K562 (cell line): ENCODE results near the gene PRR19. TPM values are rescaled to one million over a fixed set of nuclear protein-coding genes. Genes with fewer than 3 reads are reported as not detected.

Experiments used
- DNMT1 ChIP-seq: fragments of 450-650 bp; IDR thresholded peaks from 2 replicates; pipeline ENCODE4 v1.6.1; 2016; ENCODE audit warnings: antibody characterized with exemption, mild to moderate bottlenecking
- ETV6 ChIP-seq, 3 experiments: fragments of 150-350 bp in 1 of 3; sonication (generic) in 1 of 3; formaldehyde crosslinking in 1 of 3; IDR thresholded peaks; 2 replicates each; pipeline versions ENCODE4 v1.6.1 to v1.8.0; 2014 to 2022; ENCODE audit warnings: borderline replicate concordance in 2 of 3, low read depth in 2 of 3, antibody characterized with exemption in 1 of 3, low read length in 1 of 3, mild to moderate bottlenecking in 1 of 3, missing genetic modification reagents in 1 of 3
- JUN ChIP-seq, 2 experiments: sonication (generic) in 1 of 2; formaldehyde crosslinking in 1 of 2; IDR thresholded peaks; 2 replicates each; pipeline versions ENCODE4 v1.6.1 to v1.8.0; 2012 to 2022; ENCODE audit warnings: borderline replicate concordance in 2 of 2, mild to moderate bottlenecking in 2 of 2, improper control_type of control experiment in 1 of 2, low read depth in 1 of 2, low read length in 1 of 2, missing genetic modification reagents in 1 of 2
- POLR2AphosphoS5 ChIP-seq: IDR thresholded peaks from 2 replicates; pipeline ENCODE4 v1.6.1; 2011; ENCODE audit warnings: mild to moderate bottlenecking, low read depth, low read length, moderate library complexity; ENCODE audit not compliant: control insufficient read depth, insufficient read depth
- RB1 ChIP-seq: fragments of 450-650 bp; IDR thresholded peaks from 2 replicates; pipeline ENCODE4 v1.6.1; 2017; ENCODE audit warnings: low read depth, mild to moderate bottlenecking
- SOX6 ChIP-seq: fragments of 450-650 bp; IDR thresholded peaks from 2 replicates; pipeline ENCODE4 v1.6.1; 2014; ENCODE audit warnings: mild to moderate bottlenecking
- SRSF3 ChIP-seq: fragments of 200-400 bp; formaldehyde crosslinking; IDR thresholded peaks from 2 replicates; pipeline ENCODE4 v1.6.1; 2016; ENCODE audit warnings: mild to moderate bottlenecking, low read length, moderate library complexity; ENCODE audit not compliant: insufficient read depth
- TBP ChIP-seq: optimal IDR thresholded peaks from 2 replicates; pipeline ENCODE3; 2011; ENCODE audit warnings: low read depth, low read length, improper control_type of control experiment
- ZNF318 ChIP-seq, 2 experiments: fragments of 450-650 bp; IDR thresholded peaks; 2 replicates each; pipeline ENCODE4 v1.6.1; 2016; ENCODE audit warnings: mild to moderate bottlenecking in 2 of 2, borderline replicate concordance in 1 of 2, low read depth in 1 of 2, moderate library complexity in 1 of 2
- ZNF445 ChIP-seq: fragments of 250-450 bp; sonication (Bioruptor Pico); IDR thresholded peaks from 2 replicates; pipeline ENCODE4 v1.4.0; 2020; ENCODE audit warnings: low read depth, mild to moderate bottlenecking, moderate library complexity
- ZNF561 ChIP-seq: fragments of 450-650 bp; formaldehyde crosslinking; conservative IDR thresholded peaks from 2 replicates; pipeline ENCODE4 v1.4.0; 2020; ENCODE audit warnings: mild to moderate bottlenecking, moderate library complexity
- polyA plus RNA-seq, 8 experiments: library from polyadenylated mRNA; depleted of rRNA in 4 of 8; stranded (reverse) in 5 of 8; unstranded in 3 of 8; fragments of >200 nt; fragmentation: Nextera tagmentation in 2 of 8; fragmentation: Illumina TruSeq in 1 of 8; extraction: Ambion mirVana in 2 of 8; extraction: Trizol in 1 of 8; gene quantifications; 2 replicates each; pipeline versions ENCODE4 v1.2.1 to v1.2.3, GENCODE V29; 2011 to 2014; ENCODE audit warnings: inconsistent platforms in 1 of 8, missing spikeins in 1 of 8
- total RNA-seq, 7 experiments: library from RNA; depleted of rRNA in 6 of 7; stranded (reverse); fragments of >200 nt in 6 of 7; fragmentation: Illumina TruSeq in 2 of 7; extraction: Trizol in 2 of 7; gene quantifications; 2 replicates each; pipeline versions ENCODE4 v1.2.1 to v1.2.3, GENCODE V29; 2011 to 2021; ENCODE audit warnings: low replicate concordance in 1 of 7
- TF ChIP-seq, protein P1 (sequence below): fragments of 450-650 bp; IDR thresholded peaks from 2 replicates; pipeline ENCODE4 v1.6.1; 2016; ENCODE audit warnings: antibody characterized with exemption
- TF ChIP-seq, protein P2 (sequence below): fragments of 250-450 bp; sonication (Bioruptor Pico); IDR thresholded peaks from 2 replicates; pipeline ENCODE4 v1.4.0; 2020; ENCODE audit warnings: borderline replicate concordance

Gene PRR19
- total and polyA plus RNA-seq, 9 of the 15 experiments (the other 6 are each of a cell fraction or from before 2014, with no cell fraction given): 0.10 to 1.6 (median 0.54) TPM

- TF ChIP-seq SRSF3 (no peak), RB1 (peak; percentile 78), ZNF445 (CRISPR knock-in tag) (no peak), POLR2AphosphoS5 (peak; percentile 81), DNMT1 (no peak), JUN (IDR thresholded peaks at IDR 0.05; ENCODE audit: borderline replicate concordance, low read depth, low read length) (no peak; the same call in 1 of the 2 replicates), JUN (CRISPR knock-in tag; IDR thresholded peaks at IDR 0.05; ENCODE audit: borderline replicate concordance) (peak; percentile 43; the same call in 1 of the 2 replicates), SOX6 (peak; percentile 16; the same call in 1 of the 2 replicates), ETV6 (IDR thresholded peaks at IDR 0.05; ENCODE audit: borderline replicate concordance in 1 of 2, low read depth in 2 of 2, low read length in 1 of 2) (no peak), ETV6 (CRISPR knock-in tag; IDR thresholded peaks at IDR 0.05; ENCODE audit: borderline replicate concordance) (0 out of 2 replicates have a peak, but pooled peaks have one; percentile 51), TBP (peak; percentile 80), ZNF561 (CRISPR knock-in tag) (no peak), ZNF318 (IDR thresholded peaks at IDR 0.05; ENCODE audit: borderline replicate concordance in 1 of 2, low read depth in 1 of 2) (no peak)
- TF ChIP-seq, protein P1, sequence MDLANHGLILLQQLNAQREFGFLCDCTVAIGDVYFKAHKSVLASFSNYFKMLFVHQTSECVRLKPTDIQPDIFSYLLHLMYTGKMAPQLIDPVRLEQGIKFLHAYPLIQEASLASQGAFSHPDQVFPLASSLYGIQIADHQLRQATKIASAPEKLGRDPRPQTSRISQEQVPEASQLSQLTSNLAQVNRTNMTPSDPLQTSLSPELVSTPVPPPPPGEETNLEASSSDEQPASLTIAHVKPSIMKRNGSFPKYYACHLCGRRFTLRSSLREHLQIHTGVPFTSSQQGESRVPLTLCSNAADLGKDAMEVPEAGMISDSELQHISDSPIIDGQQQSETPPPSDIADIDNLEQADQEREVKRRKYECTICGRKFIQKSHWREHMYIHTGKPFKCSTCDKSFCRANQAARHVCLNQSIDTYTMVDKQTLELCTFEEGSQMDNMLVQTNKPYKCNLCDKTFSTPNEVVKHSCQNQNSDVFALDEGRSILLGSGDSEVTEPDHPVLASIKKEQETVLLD: 0 out of 2 replicates have a peak, but pooled peaks have one; percentile 15
- TF ChIP-seq, protein P2, sequence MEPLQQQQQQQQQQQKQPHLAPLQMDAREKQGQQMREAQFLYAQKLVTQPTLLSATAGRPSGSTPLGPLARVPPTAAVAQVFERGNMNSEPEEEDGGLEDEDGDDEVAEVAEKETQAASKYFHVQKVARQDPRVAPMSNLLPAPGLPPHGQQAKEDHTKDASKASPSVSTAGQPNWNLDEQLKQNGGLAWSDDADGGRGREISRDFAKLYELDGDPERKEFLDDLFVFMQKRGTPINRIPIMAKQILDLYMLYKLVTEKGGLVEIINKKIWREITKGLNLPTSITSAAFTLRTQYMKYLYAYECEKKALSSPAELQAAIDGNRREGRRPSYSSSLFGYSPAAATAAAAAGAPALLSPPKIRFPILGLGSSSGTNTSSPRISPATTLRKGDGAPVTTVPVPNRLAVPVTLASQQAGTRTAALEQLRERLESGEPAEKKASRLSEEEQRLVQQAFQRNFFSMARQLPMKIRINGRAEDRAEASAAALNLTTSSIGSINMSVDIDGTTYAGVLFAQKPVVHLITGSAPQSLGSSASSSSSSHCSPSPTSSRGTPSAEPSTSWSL: no peak
These were observed 46.8 kb upstream of the PRR19 start, which contains the start of gene ERF (continued) for GRCh38 chr19:42254850-42255765.
